Smooth muscle cell (in vitro differentiated cells): ENCODE data around the gene BPIFA2. TPM values are rescaled to one million over a fixed set of nuclear protein-coding genes. Genes with fewer than 3 reads are reported as not detected.

ENCODE experiments used
- DNase-seq: peaks from one replicate; lab custom pipeline; 2025; ENCODE audit not compliant: unreplicated experiment; lab: John Stamatoyannopoulos, UW
- H2AFZ ChIP-seq: fragments of 200-600 bp; sonication (generic); 2 replicates; pipeline ENCODE4 v1.6.0; 2016; ENCODE audit warnings: antibody characterized with exemption, low read depth, mild to moderate bottlenecking
- H3F3A ChIP-seq: fragments of 200-600 bp; sonication (generic); 2 replicates; pipeline ENCODE4 v1.6.0; 2017; ENCODE audit warnings: antibody characterized with exemption, low read depth
- H3K27ac ChIP-seq: fragments of 200-600 bp; sonication (generic); 2 replicates; pipeline ENCODE4 v1.5.1; 2016; ENCODE audit warnings: low read depth, mild to moderate bottlenecking
- H3K27me3 ChIP-seq: fragments of 200-600 bp; sonication (generic); 2 replicates; pipeline ENCODE4 v1.6.1; 2016; ENCODE audit warnings: low read depth, mild to moderate bottlenecking
- H3K36me3 ChIP-seq: fragments of 200-600 bp; sonication (generic); 2 replicates; pipeline ENCODE4 v1.5.1; 2016; ENCODE audit warnings: low read depth
- H3K4me1 ChIP-seq: fragments of 200-600 bp; sonication (generic); 2 replicates; pipeline ENCODE4 v1.5.1; 2016; ENCODE audit warnings: low read depth
- H3K4me2 ChIP-seq: fragments of 200-600 bp; sonication (generic); 2 replicates; pipeline ENCODE4 v1.6.0; 2016; ENCODE audit warnings: mild to moderate bottlenecking
- H3K4me3 ChIP-seq: fragments of 200-600 bp; sonication (generic); 2 replicates; pipeline ENCODE4 v1.5.1; 2016; ENCODE audit warnings: mild to moderate bottlenecking
- H3K79me2 ChIP-seq: fragments of 200-600 bp; sonication (generic); 2 replicates; pipeline ENCODE4 v1.6.0; 2016; ENCODE audit warnings: low read depth, mild to moderate bottlenecking
- H3K9ac ChIP-seq: fragments of 200-600 bp; sonication (generic); 2 replicates; pipeline ENCODE4 v1.6.0; 2016; ENCODE audit warnings: low read depth
- H3K9me3 ChIP-seq: fragments of 200-600 bp; sonication (generic); replicated peaks from 2 replicates; pipeline ENCODE4 v1.5.1; 2016; ENCODE audit warnings: low read depth
- H4K20me1 ChIP-seq: fragments of 200-600 bp; sonication (generic); 2 replicates; pipeline ENCODE4 v1.6.0; 2016; ENCODE audit warnings: low read depth
- CTCF ChIP-seq: fragments of 200-600 bp; sonication (generic); IDR thresholded peaks from 2 replicates; pipeline ENCODE4 v1.5.1; 2017; ENCODE audit warnings: borderline replicate concordance, mild to moderate bottlenecking, antibody characterized with exemption; ENCODE audit not compliant: insufficient read depth, poor library complexity, severe bottlenecking
- WGBS: methylation state at CpG from one replicate; pipeline ENCODE4 v1.1.7; 2016; ENCODE audit warnings: low lambda C conversion rate; 5-methylcytosine and 5-hydroxymethylcytosine counted together
- polyA plus RNA-seq: library from polyadenylated mRNA; unstranded; fragments of >200 nt; fragmentation: Nextera tagmentation; extraction: Ambion mirVana; gene quantifications from 2 replicates; pipeline ENCODE4 v1.2.1, GENCODE V29; 2016
- total RNA-seq: library from RNA; depleted of rRNA; stranded (reverse); fragments of >200 nt; gene quantifications from 2 replicates; pipeline ENCODE4 v1.2.3, GENCODE V29; 2014

Gene BPIFA2
- total and polyA plus RNA-seq, 2 experiments from 2014 or later: not detected

GRCh38 chr20:33229843-33230242 lies 61.9 kb downstream of the BPIFA2 start:
- WGBS: 75% methylated on average over 6 of the region's 6 CpGs
- no peak for DNase-seq
- no peak overlapping the region for H3K9ac ChIP-seq
- no peaks in the 10 kb centered on the region for H3F3A ChIP-seq
- H3K4me2 ChIP-seq: no peak overlapping the region
- H3K79me2 ChIP-seq: no peaks in the 10 kb centered on the region
- H2AFZ ChIP-seq: no peak overlapping the region
- peaks cover 90% of the 10 kb centered on the region for H3K27me3 ChIP-seq
- TF ChIP-seq CTCF: no peak
- no peak overlapping the region for H3K4me3 ChIP-seq
- H3K9me3 ChIP-seq: no peaks in the 10 kb centered on the region
- no peaks in the 10 kb centered on the region for H4K20me1 ChIP-seq
- H3K4me1 ChIP-seq: no peaks in the 10 kb centered on the region
- no peaks in the 10 kb centered on the region for H3K36me3 ChIP-seq
- H3K27ac ChIP-seq: no peak overlapping the region

Other genes with a start within 250 kb of the BPIFA2 start
- not detected in 2 replicates for gene SUN5, start 163.7 kb upstream of the BPIFA2 start, total RNA-seq
- not detected in 2 replicates for gene SUN5, start 163.7 kb upstream of the BPIFA2 start, polyA plus RNA-seq
- not detected in 2 replicates for gene BPIFB2, start 160.5 kb upstream of the BPIFA2 start, total RNA-seq
- not detected in 2 replicates for gene BPIFB2, start 160.5 kb upstream of the BPIFA2 start, polyA plus RNA-seq
- not detected in 2 replicates for gene BPIFB6, start 136.5 kb upstream of the BPIFA2 start, total RNA-seq
- gene BPIFB6, start 136.5 kb upstream of the BPIFA2 start, polyA plus RNA-seq: not detected in 2 replicates
- not detected in 2 replicates for gene BPIFB3, start 114.3 kb upstream of the BPIFA2 start, total RNA-seq
- not detected in 2 replicates for gene BPIFB3, start 114.3 kb upstream of the BPIFA2 start, polyA plus RNA-seq
- gene BPIFB4, start 88.5 kb upstream of the BPIFA2 start, total RNA-seq: not detected in 2 replicates
- not detected in 2 replicates for gene BPIFB4, start 88.5 kb upstream of the BPIFA2 start, polyA plus RNA-seq
- gene BPIFA3, start 49.2 kb downstream of the BPIFA2 start, total RNA-seq: not detected in 2 replicates
- gene BPIFA3, start 49.2 kb downstream of the BPIFA2 start, polyA plus RNA-seq: not detected in 2 replicates
- not detected in 2 replicates for gene BPIFA1, start 67.8 kb downstream of the BPIFA2 start, total RNA-seq
- not detected in 2 replicates for gene BPIFA1, start 67.8 kb downstream of the BPIFA2 start, polyA plus RNA-seq
- not detected in 2 replicates for gene BPIFB1, start 115.1 kb downstream of the BPIFA2 start, total RNA-seq
- not detected in 2 replicates for gene BPIFB1, start 115.1 kb downstream of the BPIFA2 start, polyA plus RNA-seq
- gene CDK5RAP1, start 233.4 kb downstream of the BPIFA2 start, total RNA-seq: 29.5 and 30.3 TPM in 2 replicates
- gene CDK5RAP1, start 233.4 kb downstream of the BPIFA2 start, polyA plus RNA-seq: 54.7 and 65.9 TPM in 2 replicates